ENCODE data around the gene XPO1. TPM values are rescaled to one million over a fixed set of nuclear protein-coding genes. Genes with fewer than 3 reads are reported as not detected.

Gene XPO1
- total RNA-seq, 4 donors from 2014 or later = 71.1 to 158 (median 119) TPM

DNA sequence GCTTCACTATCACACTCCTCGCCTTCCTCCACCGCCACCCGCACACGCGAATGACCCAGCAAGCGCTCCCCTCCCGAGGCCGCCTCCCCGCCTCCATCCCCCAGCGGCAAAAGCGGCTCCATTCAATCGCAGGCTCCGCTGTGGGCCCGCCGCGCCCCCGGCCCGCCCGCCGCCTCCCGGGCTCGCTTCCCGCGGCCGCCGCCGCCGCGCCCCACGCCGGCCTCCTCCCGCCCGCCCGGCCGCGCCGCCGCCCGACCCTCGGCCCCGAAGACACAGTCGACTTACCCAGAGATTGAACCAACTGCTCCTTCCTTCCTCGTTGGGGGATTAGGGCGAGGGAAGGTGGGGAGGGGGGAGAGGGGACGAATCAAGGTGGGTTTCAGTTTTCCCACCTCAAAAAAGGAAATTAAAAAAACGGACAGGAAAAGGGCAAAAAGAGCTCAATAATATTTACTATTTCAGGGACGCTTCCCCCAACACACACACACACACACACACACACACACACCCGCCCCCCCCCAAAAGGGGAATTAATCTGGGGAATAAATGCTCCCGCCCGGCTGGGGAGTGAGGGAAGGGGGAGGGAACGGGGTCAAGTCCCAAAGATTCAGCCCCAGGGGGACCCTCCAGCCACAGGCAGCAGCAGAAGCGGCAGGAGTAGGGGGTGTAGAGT, 743 bp downstream of the XPO1 start:
- Histone ChIP-seq H3K9me3 (no peaks in the 10 kb centered on the region), H3K27ac (peak overlapping the region; percentile 95 to 99 (median 97)), H3K4me1 (peaks cover 0 to 26% (median 4%) of the 10 kb centered on the region in 4 donors), H3K27me3 (no peaks in the 10 kb centered on the region), H3K36me3 (no peaks in the 10 kb centered on the region), H3K4me3 (peak overlapping the region; percentile 71 to 93 (median 76))
- TF ChIP-seq POLR2A (IDR thresholded peaks at IDR 0.05) (no peak), CTCF (IDR thresholded peaks at IDR 0.05) (no peak)
- peak in 2 of 3 donors; percentile 30 to 71 for DNase-seq

DNA sequence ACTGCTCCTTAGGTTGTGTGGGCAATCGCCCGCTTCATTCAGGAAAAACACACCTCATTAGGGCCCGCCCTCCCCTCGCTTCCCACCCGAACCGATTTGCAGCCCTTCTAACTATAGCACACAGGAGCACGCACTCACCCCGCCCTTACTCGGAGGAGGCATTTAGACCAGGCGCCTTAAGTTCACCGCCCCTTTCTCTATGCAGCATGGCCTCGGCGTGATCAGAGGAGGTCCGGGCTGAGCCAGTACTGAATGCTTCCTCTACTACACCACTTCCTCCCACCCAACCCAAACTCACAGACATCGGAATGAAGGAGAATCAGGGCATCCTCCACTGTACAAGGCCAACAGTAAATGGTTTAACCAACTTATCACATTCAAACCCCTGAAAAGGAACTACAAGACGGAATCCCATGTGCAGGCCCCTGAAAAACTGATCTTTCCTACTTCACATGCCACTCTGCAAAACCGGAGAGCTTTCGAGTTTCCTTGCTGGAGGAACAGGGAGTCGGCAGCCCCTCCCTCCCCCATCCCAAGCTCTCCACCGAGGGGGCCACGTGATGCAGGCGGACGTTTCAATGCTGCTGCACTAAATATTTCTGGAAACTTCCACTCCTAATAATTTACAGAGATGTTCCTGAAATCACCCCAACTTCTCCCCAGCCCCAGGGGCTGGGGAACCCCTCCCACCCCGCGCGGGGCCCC, 1.4 kb downstream of the XPO1 start:
- Histone ChIP-seq H3K36me3 (no peaks in the 10 kb centered on the region), H3K4me1 (peaks cover 0 to 26% (median 4%) of the 10 kb centered on the region in 4 donors), H3K27ac (peak overlapping the region; percentile 95 to 99 (median 97)), H3K4me3 (peak overlapping the region; percentile 71 to 93 (median 76)), H3K27me3 (no peaks in the 10 kb centered on the region), H3K9me3 (no peaks in the 10 kb centered on the region)
- peak; percentile 83 to 96 (median 93) for DNase-seq
- TF ChIP-seq CTCF (IDR thresholded peaks at IDR 0.05) = no peak
- peak; percentile 39 to 51 for TF ChIP-seq POLR2A (IDR thresholded peaks at IDR 0.05)

GRCh38 chr2:61536180-61536571, 2.0 kb downstream of the XPO1 start:
- TF ChIP-seq CTCF (IDR thresholded peaks at IDR 0.05) = peak in 1 of 6 experiments; percentile 6
- no peak for TF ChIP-seq POLR2A (IDR thresholded peaks at IDR 0.05)
- Histone ChIP-seq H3K9me3 (no peaks in the 10 kb centered on the region), H3K27ac (peak overlapping the region; percentile 95 to 99 (median 97)), H3K4me3 (peak overlapping the region; percentile 71 to 93 (median 76)), H3K4me1 (peaks cover 0 to 26% (median 4%) of the 10 kb centered on the region in 4 donors), H3K27me3 (no peaks in the 10 kb centered on the region), H3K36me3 (no peaks in the 10 kb centered on the region)
- DNase-seq = no peak

- Histone ChIP-seq H3K27me3 (no peaks in the 10 kb centered on the region), H3K4me1 (peaks cover 0 to 26% (median 4%) of the 10 kb centered on the region in 4 donors), H3K36me3 (no peaks in the 10 kb centered on the region), H3K27ac (peak overlapping the region; percentile 95 to 99 (median 97)), H3K9me3 (no peaks in the 10 kb centered on the region), H3K4me3 (peak overlapping the region in 3 of 4 donors; percentile 71 to 93 (median 73))
- TF ChIP-seq POLR2A (IDR thresholded peaks at IDR 0.05) (no peak), CTCF (IDR thresholded peaks at IDR 0.05) (no peak)
- DNase-seq = no peak
Measured at GRCh38 chr2:61535449-61535848, 2.7 kb downstream of the XPO1 start.

DNA sequence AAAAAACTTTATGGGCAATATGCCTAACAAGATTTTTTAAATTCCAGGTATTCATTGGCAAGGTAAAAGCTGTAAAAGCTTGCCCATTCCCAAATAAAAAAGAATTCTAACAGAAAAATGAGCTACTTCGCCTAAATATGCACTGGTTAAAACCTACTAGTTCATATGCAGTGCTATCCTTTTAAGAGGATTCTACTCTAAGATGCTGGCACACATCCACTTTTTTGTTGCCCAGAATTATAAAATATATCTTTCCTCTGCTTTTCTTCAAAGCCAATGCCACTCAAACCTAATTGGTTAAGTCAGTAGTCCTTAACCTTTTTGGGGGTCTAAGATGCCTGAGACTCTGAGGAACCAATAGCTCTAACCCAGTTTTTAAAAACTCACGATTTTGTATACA, 3.2 kb downstream of the XPO1 start:
- no peak for DNase-seq
- H3K36me3 ChIP-seq = no peaks in the 10 kb centered on the region
- no peaks in the 10 kb centered on the region for H3K9me3 ChIP-seq
- peaks cover 0 to 26% (median 4%) of the 10 kb centered on the region in 4 donors for H3K4me1 ChIP-seq
- TF ChIP-seq POLR2A (IDR thresholded peaks at IDR 0.05) (no peak), CTCF (IDR thresholded peaks at IDR 0.05) (no peak)
- peak overlapping the region in 3 of 4 donors; percentile 9 to 99 (median 96) for H3K27ac ChIP-seq
- peak overlapping the region in 1 of 4 donors; percentile 93 for H3K4me3 ChIP-seq
- H3K27me3 ChIP-seq = no peaks in the 10 kb centered on the region
